ENCODE measurements around the gene SULF2.

Gene SULF2

DNA sequence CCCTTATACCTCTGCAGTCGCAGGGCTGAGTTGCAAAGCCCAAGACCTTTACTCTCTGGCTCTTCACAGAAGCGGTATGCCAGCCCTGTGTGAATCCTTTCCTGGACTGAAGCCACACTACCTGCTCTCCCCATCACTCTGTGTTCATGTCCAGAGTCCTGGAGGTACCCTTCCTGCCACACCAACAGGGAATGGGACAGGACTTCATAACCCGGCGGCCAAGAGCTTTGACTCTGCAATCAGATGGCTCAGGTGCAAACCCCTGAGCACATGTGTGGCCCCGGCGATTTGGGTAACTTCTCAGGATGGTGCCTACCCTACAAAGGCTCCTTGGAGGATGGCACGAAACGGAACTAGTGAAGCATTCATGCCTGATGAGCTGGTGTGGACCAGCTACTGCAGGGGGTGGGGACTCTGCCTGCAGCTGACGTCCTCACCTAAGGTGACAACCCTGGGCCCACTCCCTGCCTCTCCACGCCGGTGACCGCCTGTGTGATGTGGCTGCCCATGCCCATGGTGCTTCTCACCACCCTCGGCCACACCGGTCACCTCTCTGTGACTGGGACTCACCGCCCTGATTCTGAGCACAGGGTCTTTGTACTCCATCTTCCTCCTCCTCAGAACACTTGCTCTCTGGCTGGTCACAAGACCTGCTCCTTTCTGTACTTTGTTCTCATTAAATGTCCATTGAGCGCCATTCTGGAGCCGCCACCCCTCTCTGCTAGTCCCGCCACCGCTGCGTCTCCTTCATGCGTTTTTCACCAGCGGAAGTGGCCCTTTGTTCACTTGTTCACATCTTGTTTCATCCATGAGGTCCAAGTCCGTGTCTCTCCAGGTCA, 116.7 kb downstream of the SULF2 start:
- Histone ChIP-seq H3K9me3 (ENCODE audit: insufficient read depth, low read depth, low read length) (no peaks in the 10 kb centered on the region), H3K4me2 (ENCODE audit: low read depth, low read length, poor library complexity, severe bottlenecking) (no peak overlapping the region), H3K27me3 (ENCODE audit: insufficient read depth, low read length, poor library complexity, severe bottlenecking) (no peaks in the 10 kb centered on the region), H3K9ac (ENCODE audit: low read depth, low read length, poor library complexity, severe bottlenecking) (no peak overlapping the region), H3K4me1 (ENCODE audit: insufficient read depth, low read length, poor library complexity, severe bottlenecking) (no peaks in the 10 kb centered on the region), H3K9me2 (replicated peaks; ENCODE audit: low read depth, low read length) (no peaks in the 10 kb centered on the region), H3K36me3 (ENCODE audit: insufficient read depth, low read length) (no peaks in the 10 kb centered on the region), H3F3A (ENCODE audit: low read depth) (no peaks in the 10 kb centered on the region), H4K20me1 (ENCODE audit: insufficient read depth, low read length, poor library complexity, severe bottlenecking) (no peaks in the 10 kb centered on the region), H3K79me2 (ENCODE audit: insufficient read depth, low read length) (no peaks in the 10 kb centered on the region), H3K4me3 (ENCODE audit: low read length, poor library complexity, severe bottlenecking) (no peak overlapping the region), H2AFZ (ENCODE audit: low read length) (no peak overlapping the region)
- no peak for TF ChIP-seq EZH2phosphoT487 (IDR thresholded peaks at IDR 0.05; ENCODE audit: borderline replicate concordance)
- TF ChIP-seq, protein P1, sequence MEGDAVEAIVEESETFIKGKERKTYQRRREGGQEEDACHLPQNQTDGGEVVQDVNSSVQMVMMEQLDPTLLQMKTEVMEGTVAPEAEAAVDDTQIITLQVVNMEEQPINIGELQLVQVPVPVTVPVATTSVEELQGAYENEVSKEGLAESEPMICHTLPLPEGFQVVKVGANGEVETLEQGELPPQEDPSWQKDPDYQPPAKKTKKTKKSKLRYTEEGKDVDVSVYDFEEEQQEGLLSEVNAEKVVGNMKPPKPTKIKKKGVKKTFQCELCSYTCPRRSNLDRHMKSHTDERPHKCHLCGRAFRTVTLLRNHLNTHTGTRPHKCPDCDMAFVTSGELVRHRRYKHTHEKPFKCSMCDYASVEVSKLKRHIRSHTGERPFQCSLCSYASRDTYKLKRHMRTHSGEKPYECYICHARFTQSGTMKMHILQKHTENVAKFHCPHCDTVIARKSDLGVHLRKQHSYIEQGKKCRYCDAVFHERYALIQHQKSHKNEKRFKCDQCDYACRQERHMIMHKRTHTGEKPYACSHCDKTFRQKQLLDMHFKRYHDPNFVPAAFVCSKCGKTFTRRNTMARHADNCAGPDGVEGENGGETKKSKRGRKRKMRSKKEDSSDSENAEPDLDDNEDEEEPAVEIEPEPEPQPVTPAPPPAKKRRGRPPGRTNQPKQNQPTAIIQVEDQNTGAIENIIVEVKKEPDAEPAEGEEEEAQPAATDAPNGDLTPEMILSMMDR (conservative IDR thresholded peaks at IDR 0.05; ENCODE audit: low read length), result no peak

DNA sequence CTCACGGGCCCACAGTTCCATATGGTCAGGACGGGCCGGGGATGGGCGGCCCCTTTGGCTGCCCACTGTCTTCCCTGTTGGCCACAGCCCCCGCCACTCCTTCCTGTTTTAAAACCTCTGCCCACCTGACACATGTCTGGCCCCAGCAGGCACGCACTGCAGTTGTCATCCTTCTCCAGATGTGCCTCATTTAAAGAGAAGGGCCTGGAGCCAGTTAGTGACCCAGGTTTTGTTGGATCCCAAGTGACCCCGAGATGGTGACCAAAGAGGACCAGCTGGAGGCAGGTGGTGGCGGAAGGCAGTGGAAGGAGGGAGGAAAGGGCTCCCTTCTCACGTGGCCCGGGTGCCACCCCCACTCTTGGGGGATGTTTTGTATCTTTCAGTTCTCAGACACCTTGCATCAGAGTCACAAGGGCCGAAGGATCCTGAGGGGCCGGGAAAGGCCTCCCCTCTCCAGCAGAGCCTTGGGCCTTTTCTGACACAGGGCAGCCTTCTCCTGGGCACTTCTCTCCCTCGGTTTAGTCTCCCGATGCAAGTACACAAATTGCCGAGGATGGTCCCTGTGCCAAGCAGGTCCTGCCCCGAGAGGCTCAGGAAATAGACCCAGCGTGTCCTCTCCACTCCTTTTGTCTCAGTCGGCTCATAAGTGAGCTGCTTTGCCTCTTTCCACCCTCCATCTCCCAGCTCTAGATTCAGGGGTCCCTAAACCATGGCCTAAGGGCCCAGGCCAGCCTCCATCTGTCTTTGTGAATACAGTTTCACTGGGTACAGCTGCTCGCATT, 117.6 kb downstream of the SULF2 start:
- no peaks in the 10 kb centered on the region for H3F3A ChIP-seq (ENCODE audit: low read depth)
- no peak overlapping the region for H3K9ac ChIP-seq (ENCODE audit: low read depth, low read length, poor library complexity, severe bottlenecking)
- H2AFZ ChIP-seq (ENCODE audit: low read length), result no peak overlapping the region
- H3K79me2 ChIP-seq (ENCODE audit: insufficient read depth, low read length), result no peaks in the 10 kb centered on the region
- H3K9me3 ChIP-seq (ENCODE audit: insufficient read depth, low read depth, low read length), result no peaks in the 10 kb centered on the region
- no peaks in the 10 kb centered on the region for H3K27me3 ChIP-seq (ENCODE audit: insufficient read depth, low read length, poor library complexity, severe bottlenecking)
- no peak overlapping the region for H3K4me3 ChIP-seq (ENCODE audit: low read length, poor library complexity, severe bottlenecking)
- H3K9me2 ChIP-seq (replicated peaks; ENCODE audit: low read depth, low read length), result no peaks in the 10 kb centered on the region
- H3K4me2 ChIP-seq (ENCODE audit: low read depth, low read length, poor library complexity, severe bottlenecking), result no peak overlapping the region
- H3K4me1 ChIP-seq (ENCODE audit: insufficient read depth, low read length, poor library complexity, severe bottlenecking), result no peaks in the 10 kb centered on the region
- no peaks in the 10 kb centered on the region for H4K20me1 ChIP-seq (ENCODE audit: insufficient read depth, low read length, poor library complexity, severe bottlenecking)
- TF ChIP-seq, protein P1 (conservative IDR thresholded peaks at IDR 0.05; ENCODE audit: low read length), result no peak
- TF ChIP-seq EZH2phosphoT487 (IDR thresholded peaks at IDR 0.05; ENCODE audit: borderline replicate concordance), result no peak
- no peaks in the 10 kb centered on the region for H3K36me3 ChIP-seq (ENCODE audit: insufficient read depth, low read length)

DNA sequence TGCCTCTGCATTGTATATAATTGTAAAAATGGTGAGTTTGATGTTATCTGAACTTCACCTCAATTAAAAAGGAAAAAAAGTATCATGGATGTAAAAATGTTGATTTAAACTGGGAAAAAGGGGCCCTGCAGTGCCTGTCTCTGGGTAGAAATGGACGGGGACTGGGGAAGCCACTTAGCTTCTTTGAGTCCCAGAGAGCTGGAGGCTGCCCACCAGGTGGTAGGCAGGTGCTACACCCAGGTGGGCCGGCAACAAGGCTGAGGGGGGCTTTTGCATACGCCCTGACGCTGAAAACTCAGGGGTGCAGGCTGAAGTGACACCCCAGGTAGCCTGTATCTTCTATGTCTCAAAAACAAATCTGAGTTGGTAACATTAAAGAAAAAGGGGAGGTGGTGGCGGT, 118.2 kb downstream of the SULF2 start:
- Histone ChIP-seq H3K36me3 (ENCODE audit: insufficient read depth, low read length) (no peaks in the 10 kb centered on the region), H3K79me2 (ENCODE audit: insufficient read depth, low read length) (no peaks in the 10 kb centered on the region), H3K9ac (ENCODE audit: low read depth, low read length, poor library complexity, severe bottlenecking) (no peak overlapping the region), H4K20me1 (ENCODE audit: insufficient read depth, low read length, poor library complexity, severe bottlenecking) (no peaks in the 10 kb centered on the region), H3K9me2 (replicated peaks; ENCODE audit: low read depth, low read length) (no peaks in the 10 kb centered on the region), H2AFZ (ENCODE audit: low read length) (no peak overlapping the region), H3F3A (ENCODE audit: low read depth) (no peaks in the 10 kb centered on the region), H3K27me3 (ENCODE audit: insufficient read depth, low read length, poor library complexity, severe bottlenecking) (no peaks in the 10 kb centered on the region), H3K4me1 (ENCODE audit: insufficient read depth, low read length, poor library complexity, severe bottlenecking) (no peaks in the 10 kb centered on the region), H3K4me3 (ENCODE audit: low read length, poor library complexity, severe bottlenecking) (no peak overlapping the region), H3K9me3 (ENCODE audit: insufficient read depth, low read depth, low read length) (no peaks in the 10 kb centered on the region), H3K4me2 (ENCODE audit: low read depth, low read length, poor library complexity, severe bottlenecking) (no peak overlapping the region)
- TF ChIP-seq, protein P1 (conservative IDR thresholded peaks at IDR 0.05; ENCODE audit: low read length), result no peak
- TF ChIP-seq EZH2phosphoT487 (IDR thresholded peaks at IDR 0.05; ENCODE audit: borderline replicate concordance), result no peak
